GF-D8 (cell line): ENCODE results near the gene WIPF2.
"Not testable (repeated sequence)": the region's sequence is repeated elsewhere in the genome, so short reads cannot be mapped to it uniquely, and the experiment has no call there.

ENCODE experiments used
- DNase-seq: peaks from one replicate; lab custom pipeline; 2025; lab: John Stamatoyannopoulos, UW

WIPF2 gene

GRCh38 chr17:40191237-40192208 lies 27.6 kb upstream of the WIPF2 start:
- peak; percentile 12 for DNase-seq

- no peak for DNase-seq
Measured at GRCh38 chr17:40192961-40193360, 26.1 kb upstream of the WIPF2 start.

GRCh38 chr17:40194821-40195220 lies 24.3 kb upstream of the WIPF2 start:
- DNase-seq: no peak

GRCh38 chr17:40197550-40197949 lies 21.6 kb upstream of the WIPF2 start:
- DNase-seq: no peak

- not testable (repeated sequence) for DNase-seq
Measured at GRCh38 chr17:40197965-40198456, 21.1 kb upstream of the WIPF2 start.

- DNase-seq: no peak
Measured at GRCh38 chr17:40198576-40198975, 20.5 kb upstream of the WIPF2 start.

- DNase-seq: peak; percentile 95
Measured at GRCh38 chr17:40203131-40203530, 16.0 kb upstream of the WIPF2 start.

GRCh38 chr17:40206193-40206592 lies 12.9 kb upstream of the WIPF2 start:
- peak; percentile 26 for DNase-seq

GRCh38 chr17:40209404-40210093 lies 9.6 kb upstream of the WIPF2 start:
- DNase-seq: no peak

GRCh38 chr17:40213914-40214313 lies 5.2 kb upstream of the WIPF2 start:
- DNase-seq: not testable (repeated sequence)

GRCh38 chr17:40218006-40218739 lies 931 bp upstream of the WIPF2 start:
- no peak for DNase-seq

- peak; percentile 11 for DNase-seq
Measured at GRCh38 chr17:40219594-40220338, 662 bp downstream of the WIPF2 start.

GRCh38 chr17:40224718-40225550 lies 5.8 kb downstream of the WIPF2 start:
- no peak for DNase-seq

- not testable (repeated sequence) for DNase-seq
Measured at GRCh38 chr17:40229146-40229545, 10.0 kb downstream of the WIPF2 start.

GRCh38 chr17:40230670-40231069 lies 11.6 kb downstream of the WIPF2 start:
- no peak for DNase-seq

- not testable (repeated sequence) for DNase-seq
Measured at GRCh38 chr17:40231928-40232327, 12.8 kb downstream of the WIPF2 start.

- DNase-seq: no peak
Measured at GRCh38 chr17:40241252-40241834, 22.2 kb downstream of the WIPF2 start.

- no peak for DNase-seq
Measured at GRCh38 chr17:40242774-40243173, 23.7 kb downstream of the WIPF2 start.

GRCh38 chr17:40243761-40244160 lies 24.7 kb downstream of the WIPF2 start:
- no peak for DNase-seq

GRCh38 chr17:40244255-40244654 lies 25.2 kb downstream of the WIPF2 start:
- no peak for DNase-seq
